HG02840 (cell line): ENCODE results near the gene WIPF2.
"Not testable (repeated sequence)": the region's sequence is repeated elsewhere in the genome, so short reads cannot be mapped to it uniquely, and the experiment has no call there.

ENCODE experiments used
- ATAC-seq: cut with Tn5 transposase; IDR thresholded peaks from one replicate; pipeline ENCODE4 v1.9.1; 2021; ENCODE audit warnings: mild to moderate bottlenecking, moderate library complexity, moderate number of reproducible peaks; ENCODE audit not compliant: unreplicated experiment, low FRiP score

WIPF2 gene

GRCh38 chr17:40291281-40291664, 72.2 kb downstream of the WIPF2 start:
- ATAC-seq: no peak

GRCh38 chr17:40293363-40293762, 74.3 kb downstream of the WIPF2 start:
- no peak for ATAC-seq

- no peak for ATAC-seq
These were observed 76.7 kb downstream of the WIPF2 start for GRCh38 chr17:40295488-40296436.

GRCh38 chr17:40297511-40297910, 78.4 kb downstream of the WIPF2 start:
- no peak for ATAC-seq

- ATAC-seq: no peak
These were observed 79.6 kb downstream of the WIPF2 start for GRCh38 chr17:40298726-40299125.

GRCh38 chr17:40299159-40299757, 80.2 kb downstream of the WIPF2 start:
- not testable (repeated sequence) for ATAC-seq

- ATAC-seq: no peak
These were observed 82.2 kb downstream of the WIPF2 start for GRCh38 chr17:40301315-40301714.

GRCh38 chr17:40303009-40303657, 84.0 kb downstream of the WIPF2 start:
- ATAC-seq: no peak

- no peak for ATAC-seq
These were observed 84.8 kb downstream of the WIPF2 start for GRCh38 chr17:40303708-40304551.

GRCh38 chr17:40304552-40304863, 85.4 kb downstream of the WIPF2 start:
- not testable (repeated sequence) for ATAC-seq

- ATAC-seq: not testable (repeated sequence)
These were observed 85.8 kb downstream of the WIPF2 start for GRCh38 chr17:40304866-40305265.

GRCh38 chr17:40306395-40306794, 87.3 kb downstream of the WIPF2 start:
- ATAC-seq: no peak

- no peak for ATAC-seq
These were observed 88.1 kb downstream of the WIPF2 start for GRCh38 chr17:40307001-40307730.

- no peak for ATAC-seq
These were observed 88.7 kb downstream of the WIPF2 start for GRCh38 chr17:40307740-40308239.

- ATAC-seq: no peak
These were observed 90.2 kb downstream of the WIPF2 start, which contains the start of gene RARA for GRCh38 chr17:40309031-40309948. Gene RARA (plus strand): TSS chr17:40309180. CDS start chr17:40331219, 22,039 bp downstream.

GRCh38 chr17:40309949-40310510, 90.9 kb downstream of the WIPF2 start:
- ATAC-seq: no peak

- ATAC-seq: no peak
These were observed 91.8 kb downstream of the WIPF2 start for GRCh38 chr17:40310882-40311391.

- no peak for ATAC-seq
These were observed 92.5 kb downstream of the WIPF2 start for GRCh38 chr17:40311575-40311974.
